ENCODE data around the gene VEGFC.

VEGFC gene

DNA sequence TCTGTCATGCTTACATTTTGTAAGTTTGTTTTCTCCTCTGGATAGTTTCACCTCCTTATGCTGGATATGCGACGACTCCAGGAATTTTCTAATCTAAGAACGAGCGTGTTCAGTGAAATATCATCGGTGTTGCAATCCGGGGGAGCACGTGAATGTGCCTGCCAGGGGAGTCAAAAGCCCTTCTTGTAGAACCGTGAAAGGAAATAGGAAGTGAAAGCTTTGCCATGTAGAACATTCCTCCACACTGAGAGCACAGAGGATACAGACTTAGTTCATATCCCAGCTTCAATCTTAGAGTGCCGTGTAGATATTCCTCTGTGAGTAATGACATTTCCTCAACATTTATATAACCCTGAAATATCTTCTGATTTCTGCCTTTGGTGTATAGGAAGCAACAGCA lies 121.2 kb downstream of the VEGFC start:
- no peak for DNase-seq

DNA sequence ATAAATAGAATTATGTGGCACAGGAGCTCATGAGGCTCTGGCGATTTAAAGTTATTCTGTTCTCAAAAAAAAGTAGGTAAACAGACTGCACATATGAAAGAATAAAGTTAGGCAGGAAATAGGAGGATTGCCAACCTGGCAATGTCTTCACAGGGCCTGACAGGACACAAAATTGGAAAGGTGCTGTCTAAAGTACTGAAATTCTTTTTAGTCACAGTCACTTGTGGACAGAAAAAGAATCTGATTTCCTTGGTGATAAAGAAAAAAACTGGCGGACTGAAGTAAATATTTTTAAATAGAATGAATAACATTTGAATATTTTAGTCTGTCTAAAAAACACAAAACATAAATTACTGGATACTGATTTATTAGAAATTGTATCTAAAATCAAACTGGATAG lies 124.4 kb downstream of the VEGFC start:
- no peak for DNase-seq

DNA sequence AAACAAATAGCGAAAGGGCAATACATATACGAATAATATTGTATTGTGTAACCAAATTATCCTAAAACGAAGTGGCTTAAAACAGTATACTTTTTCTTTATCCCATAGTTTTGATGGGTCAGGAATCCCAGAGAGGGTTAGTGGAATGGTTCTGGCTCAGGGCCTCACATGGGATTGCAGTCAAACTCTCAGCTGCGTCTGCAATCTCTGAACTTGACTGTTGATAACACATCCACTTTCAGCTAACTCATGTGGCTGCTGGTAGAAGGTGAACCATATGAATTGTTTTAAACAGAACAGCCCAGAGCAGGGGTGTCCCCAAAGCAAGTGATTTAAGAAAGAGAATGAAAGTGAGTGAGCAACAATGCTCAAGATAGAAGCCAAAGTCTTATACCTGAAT lies 127.8 kb downstream of the VEGFC start:
- DNase-seq = no peak

DNA sequence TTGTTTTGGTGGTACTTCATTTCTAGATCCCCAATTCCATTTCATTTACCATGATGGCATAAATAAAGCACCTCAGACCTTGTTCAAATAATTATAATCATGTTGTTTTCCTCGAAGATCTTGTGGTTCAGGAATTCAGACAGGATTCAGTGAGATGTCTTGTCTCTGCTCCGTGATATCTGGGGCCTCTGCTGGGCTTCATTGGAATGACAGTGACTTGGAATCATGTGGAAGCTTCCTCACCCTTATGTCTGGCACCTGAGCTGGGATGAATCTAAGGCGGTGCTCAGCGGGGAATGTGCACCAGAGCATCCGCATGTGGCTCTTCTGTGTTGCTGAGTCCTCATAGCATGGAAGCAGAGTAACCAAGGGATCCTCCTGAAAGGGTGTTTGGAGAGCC lies 132.2 kb downstream of the VEGFC start:
- no peak for DNase-seq

DNA sequence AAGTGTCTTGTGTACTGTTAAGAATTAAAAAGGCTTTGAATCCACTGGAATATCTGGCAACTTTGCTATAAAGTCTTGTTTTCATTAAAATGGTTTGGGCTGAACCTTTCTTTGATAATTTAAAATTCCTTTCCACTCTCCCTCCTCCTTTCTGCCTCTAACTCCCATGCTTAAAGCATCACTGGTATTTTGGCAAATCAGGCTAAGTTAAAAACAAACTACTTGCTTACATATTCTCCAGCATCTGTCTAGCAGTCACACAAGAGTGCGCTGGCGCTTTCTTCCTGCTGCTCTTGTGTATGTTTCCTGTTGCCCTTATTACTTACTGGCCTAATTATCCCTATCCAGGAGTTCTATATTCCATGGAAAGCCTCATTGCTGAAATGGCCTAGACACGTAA lies 136.6 kb downstream of the VEGFC start:
- DNase-seq = no peak

DNA sequence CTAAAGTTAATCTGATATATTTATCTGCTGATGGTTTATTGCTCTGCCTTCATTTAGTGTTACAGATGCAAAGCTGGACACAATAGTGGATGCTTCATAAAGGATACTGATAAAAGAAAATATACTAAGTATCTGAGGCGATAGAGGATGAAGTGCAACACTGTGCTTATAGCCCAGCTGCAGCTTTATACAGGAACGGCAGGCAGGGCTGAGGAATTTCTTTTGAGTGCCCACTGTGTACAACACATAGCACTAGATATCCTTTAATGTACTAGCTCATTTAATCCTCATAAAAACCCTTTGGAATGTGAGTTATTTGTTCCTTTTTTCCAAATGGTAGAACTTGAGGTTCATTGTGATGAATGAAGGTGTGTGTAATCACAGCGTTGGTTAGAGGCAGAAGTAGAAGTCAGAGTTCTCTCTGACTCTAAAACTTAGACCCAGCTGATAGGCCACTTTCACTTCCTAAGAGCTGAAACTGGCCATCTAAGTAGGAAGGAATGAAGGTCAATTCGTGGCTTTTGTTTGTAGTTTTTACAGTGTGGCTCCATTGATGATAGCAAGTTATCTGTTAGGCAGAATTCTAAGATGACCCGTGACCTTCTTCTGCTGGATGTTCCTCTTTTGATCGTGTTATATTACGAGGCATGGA lies 138.0 kb downstream of the VEGFC start:
- no peak for DNase-seq

DNA sequence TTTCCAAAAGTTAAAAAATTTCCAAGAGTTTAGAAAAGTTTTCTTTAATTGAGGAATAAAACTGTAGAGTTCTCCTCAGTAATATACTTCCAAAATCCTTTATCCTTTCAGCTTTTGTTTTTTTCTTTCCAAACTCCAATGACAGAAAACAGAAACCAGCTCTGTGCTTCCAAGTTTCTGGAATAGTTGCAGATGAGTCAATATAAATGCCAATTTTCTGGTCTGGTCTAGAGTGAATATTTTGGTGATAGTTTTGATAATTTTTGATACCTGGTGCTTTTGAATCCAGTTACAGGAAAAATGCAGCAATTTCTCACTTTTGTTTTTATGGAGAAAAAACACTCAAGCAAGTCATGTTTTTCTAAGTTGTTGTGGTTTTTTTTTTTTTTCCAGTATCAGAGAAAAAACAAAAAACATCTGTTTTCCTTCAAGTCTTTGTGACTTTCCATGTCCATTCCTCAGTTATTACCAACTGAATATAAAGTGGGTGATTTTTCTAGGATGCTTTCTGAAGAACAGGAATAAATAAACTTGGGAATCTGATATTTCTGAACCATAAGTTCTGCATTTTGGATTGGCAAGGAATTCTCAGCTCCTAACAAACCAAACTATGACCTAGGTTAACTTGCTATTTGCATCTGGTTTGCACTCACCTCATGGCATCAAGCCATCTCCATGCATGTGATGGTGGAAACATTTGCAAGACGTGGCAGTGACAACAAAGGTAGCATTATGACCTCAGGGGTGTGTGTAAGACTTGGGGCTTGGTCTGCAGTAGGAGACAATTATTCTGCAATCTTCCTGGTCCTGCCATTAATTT lies 139.1 kb downstream of the VEGFC start:
- no peak for DNase-seq

DNA sequence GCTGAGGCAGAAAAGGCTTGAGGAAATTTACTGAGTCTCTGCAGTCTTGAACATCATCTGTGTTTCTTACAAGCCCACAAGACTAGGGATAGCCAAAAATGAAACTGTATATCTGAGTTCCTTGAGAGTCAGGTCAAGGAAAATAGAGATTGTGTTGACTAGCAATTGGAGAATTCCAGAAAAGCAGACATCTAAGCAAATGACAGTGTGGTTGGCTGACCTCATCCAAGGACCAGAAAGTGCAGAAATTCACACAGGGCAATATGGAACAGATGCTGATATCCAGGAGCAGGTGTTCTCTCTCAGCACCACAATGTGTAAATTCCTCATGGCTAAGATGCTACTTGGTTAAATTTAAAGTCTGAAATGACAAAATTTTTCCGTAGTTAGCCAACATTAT lies 146.4 kb downstream of the VEGFC start:
- no peak for DNase-seq

DNA sequence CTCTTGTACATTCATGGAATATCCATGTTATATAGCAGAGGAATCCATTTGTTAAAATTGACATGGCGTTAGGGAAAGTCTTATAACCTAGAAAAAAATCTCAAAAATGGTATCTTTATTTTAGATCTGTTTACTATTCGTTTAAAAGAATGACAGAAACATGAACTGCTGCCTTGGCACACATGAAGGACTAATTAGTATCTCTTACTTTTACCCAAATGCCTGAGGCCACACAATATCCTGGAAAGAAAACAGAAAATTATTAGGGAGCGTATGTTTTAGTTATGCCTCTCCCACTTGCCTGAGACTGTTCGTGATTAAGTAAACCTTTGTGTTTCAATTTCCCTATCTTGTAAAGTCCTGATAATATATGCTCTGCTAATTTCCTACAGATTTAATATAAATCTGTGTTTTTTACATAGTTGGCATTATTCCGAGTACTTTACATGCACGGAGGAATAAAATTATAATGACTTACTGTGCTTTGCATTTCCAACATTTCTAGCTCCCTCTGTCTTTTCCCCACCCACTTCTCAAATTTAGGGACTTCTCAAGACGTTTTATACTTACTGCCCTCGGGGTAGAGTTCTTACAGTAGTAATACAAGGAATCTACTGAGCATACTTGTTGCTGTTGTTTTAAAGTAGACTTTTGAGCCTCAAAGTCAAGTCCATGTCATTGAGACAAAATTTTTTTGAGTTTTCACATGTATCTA lies 147.3 kb downstream of the VEGFC start:
- DNase-seq = no peak

DNA sequence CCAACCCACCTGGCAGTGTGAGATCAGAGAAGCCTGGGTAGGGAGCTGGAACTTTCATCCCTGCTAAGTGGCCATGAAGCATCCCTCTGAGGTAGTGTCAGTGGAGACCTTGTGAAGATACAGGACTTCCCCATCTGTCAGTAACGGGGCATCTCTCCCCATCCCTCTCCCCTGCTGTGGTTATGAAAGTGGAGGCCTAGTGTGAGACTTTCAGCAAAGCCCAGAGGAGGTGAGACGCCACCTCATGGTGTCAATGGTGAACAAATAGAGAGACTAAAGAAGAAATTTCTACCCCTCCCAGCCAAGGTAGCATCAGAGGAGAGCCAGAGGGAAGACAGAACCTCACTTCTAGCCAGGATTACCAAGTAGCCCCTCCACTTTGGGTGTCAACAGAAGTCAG lies 150.2 kb downstream of the VEGFC start:
- no peak for DNase-seq

DNA sequence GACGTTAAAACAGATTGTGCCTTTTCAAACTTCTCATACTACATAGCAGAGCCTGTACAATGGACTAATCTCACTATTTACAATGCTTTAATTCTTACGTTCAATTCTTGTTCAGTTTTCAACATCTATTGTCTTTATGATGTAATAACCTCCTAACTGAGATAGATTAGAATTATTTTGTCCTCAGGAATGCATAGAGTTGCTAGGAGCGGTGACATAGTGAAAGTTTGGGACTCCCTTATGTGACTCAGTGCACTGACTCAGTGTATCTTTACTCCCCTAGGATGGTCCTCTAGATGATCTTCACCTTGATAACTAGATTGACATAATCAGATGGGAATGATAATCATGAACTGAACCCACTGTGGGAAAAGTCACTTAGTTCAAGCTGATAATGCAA lies 151.5 kb downstream of the VEGFC start:
- no peak for DNase-seq

DNA sequence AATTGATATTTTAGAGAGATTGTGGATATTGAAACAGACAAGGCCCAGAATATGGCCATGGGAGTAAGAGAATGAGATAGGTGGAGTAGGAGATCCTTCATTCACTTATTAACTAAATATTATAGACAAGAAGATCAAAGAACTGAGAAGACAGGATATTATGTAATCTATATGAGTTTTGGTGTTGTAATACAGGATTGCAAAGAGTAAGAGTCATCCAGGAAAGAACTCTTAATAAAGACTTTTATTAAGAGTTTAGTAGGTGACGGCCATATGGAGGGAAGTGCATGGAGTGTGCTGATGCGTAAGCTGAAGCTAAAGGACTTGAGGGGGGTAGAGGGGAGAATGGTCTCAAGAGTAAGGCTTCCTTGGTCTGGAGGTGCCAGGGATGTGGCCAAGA lies 153.7 kb downstream of the VEGFC start:
- no peak for DNase-seq

DNA sequence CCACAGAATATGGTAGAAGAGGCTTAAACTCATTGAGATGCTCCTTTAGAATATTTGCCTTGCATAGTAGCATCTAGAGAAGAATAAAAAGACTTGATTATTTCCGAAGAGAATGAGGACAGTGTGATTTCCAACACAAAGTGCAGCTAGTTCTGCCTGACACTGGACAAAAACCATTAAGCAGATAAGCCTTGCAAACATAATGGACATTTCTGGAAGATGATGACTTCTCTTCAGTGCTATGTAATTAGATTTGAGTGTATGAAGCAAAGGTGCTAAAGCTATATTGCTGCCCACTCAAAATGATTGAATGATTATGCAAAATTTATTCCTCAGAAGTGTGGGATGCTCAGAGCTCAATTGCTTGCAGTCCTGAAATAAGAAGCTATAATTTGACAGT lies 156.4 kb downstream of the VEGFC start:
- DNase-seq = no peak

DNA sequence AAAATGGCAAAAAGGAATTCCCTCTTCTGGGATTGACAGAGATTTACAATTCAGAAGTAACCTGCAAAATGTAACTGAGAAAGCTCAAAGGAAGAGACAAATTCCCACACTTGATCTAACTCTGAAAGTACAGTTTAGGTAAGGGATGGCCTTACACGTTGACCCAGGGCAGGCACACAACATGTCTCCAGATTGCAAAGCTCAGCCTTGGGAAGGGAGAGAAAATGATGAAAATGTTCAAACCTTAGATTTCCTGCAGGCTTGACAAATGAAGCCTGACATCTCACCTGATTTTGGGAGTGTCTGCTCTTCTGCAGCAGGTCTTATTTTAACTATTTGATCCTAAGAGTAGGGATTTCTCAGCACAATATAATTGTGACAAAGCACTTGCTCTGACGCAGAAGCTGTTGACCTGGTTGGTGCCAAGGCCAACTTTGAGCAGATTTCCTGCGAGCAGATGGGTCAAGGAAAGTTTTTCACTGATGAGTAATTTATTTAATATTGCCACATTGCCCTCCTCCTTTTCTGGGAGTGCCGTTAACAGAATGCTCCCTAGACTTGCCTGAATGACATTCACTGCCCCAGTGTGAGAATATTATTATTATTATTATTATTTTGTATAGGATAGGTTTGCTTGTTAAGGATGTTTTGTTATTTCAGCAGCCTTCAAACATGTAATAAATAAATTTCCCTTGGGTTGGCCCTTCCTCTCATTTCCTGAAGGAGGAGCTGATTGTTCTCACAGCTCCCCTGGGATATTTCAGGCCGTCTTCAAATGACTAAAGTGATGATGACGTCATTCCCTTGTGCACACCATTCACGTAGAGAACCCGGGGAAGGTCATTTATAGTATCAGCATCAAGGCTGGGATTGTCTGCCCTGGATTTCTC lies 157.1 kb downstream of the VEGFC start:
- DNase-seq = no peak
